NCI-H146 treated with DMSO at 0.1 percent for 48 hours (cell line): ENCODE measurements around the gene FOXN1.

ENCODE experiments used
- DNase-seq: peaks from one replicate; lab custom pipeline; 2025; ENCODE audit not compliant: unreplicated experiment; lab: John Stamatoyannopoulos, UW

FOXN1 gene

DNA sequence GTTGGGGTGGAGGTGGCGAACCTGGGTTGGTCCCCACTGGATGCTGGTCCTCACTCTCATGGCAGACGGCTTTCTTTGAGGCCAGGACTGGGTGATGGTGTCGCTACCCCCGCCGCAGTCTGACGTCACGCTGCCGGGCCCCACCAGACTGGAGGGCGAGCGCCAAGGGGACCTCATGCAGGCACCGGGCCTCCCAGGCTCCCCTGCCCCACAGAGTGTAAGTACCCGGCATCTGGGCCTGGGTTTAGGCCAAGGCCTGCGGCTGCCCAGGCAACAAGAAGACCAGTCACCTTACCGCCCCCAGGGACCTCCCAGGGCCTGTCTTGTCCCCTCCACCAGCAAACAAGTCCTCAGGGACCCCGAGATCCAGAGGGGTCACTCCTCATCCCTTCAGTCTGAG, 17.7 kb downstream of the FOXN1 start:
- no peak for DNase-seq

DNA sequence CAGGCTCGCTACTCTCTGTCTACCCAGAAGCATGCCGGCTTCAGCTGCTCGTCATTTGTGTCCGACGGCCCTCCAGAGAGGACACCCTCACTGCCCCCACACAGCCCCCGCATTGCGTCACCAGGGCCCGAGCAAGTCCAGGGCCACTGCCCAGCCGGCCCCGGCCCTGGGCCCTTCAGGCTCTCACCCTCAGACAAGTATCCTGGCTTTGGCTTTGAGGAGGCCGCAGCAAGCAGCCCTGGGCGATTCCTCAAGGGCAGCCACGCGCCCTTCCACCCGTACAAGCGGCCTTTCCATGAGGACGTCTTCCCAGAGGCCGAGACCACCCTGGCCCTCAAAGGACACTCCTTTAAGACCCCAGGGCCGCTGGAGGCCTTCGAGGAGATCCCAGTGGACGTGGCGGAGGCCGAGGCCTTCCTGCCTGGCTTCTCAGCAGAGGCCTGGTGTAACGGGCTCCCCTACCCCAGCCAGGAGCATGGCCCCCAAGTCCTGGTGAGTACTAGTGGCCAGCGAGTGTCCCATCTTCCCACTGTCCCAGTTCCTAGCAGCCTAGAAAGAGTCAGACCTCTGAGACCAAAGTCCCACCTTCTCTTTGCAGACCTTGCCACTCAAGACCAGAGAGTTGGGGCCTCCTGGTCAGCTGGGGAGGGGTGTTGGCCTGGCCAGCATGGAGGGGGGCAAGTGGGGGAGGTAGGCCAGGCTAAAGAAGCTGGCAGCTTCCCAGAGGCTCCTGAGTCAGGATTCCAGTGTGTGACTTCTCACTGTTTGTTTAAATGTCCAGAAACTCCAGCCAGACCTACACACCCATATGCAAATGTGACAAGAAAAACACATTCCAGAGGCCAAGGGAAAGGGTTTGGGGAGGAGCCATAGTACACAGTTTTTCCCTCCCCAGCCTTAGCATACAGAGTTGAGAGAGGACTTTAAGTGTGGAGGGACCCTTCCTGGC, 18.6 kb downstream of the FOXN1 start:
- DNase-seq: no peak

GRCh38 chr17:28526381-28526780, 20.2 kb downstream of the FOXN1 start:
- DNase-seq: no peak

DNA sequence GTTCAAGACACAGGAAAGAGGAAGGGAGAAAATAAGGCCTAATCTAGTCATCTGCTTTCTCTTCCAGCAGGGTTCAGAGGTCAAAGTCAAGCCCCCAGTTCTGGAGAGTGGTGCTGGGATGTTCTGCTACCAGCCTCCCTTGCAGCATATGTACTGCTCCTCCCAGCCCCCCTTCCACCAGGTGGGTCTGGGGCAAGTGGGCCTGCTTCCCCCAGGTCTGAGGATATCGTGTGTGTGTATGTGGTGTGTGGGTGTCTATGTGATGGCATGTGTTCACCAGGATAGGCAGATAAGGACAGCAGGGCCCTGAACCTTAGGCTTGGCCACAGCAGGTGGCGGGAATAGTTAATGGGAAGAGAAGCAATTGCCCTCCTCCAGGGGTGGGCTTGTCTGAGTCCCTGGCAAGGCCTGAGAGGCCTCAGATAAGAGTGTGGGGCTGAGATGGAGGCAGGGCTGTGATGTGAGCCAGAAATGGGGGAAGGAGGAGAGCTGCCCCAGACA, 21.1 kb downstream of the FOXN1 start:
- no peak for DNase-seq

DNA sequence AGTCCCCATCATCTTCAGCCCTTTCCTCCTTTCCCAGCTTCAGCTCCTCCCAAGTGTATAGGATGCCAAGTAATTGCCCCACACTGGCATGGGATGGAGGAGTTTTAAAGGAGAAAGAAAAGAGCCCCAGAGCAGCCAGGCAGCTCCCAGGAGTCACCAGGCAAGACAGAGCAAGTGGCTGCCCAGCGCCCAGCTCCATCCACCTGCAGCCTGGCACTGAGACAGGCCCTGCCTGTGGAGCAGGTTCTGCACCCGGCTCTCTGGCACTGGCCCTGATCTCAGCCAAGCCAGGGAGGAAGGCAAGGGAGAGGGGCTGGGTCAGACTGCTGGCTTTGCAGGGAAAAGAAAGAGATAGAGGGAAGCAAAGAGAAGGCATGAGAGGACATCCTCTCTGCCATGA, 21.7 kb downstream of the FOXN1 start:
- no peak for DNase-seq

- DNase-seq: no peak
Observed at GRCh38 chr17:28528327-28529012, 22.3 kb downstream of the FOXN1 start.

GRCh38 chr17:28529013-28529400, 22.9 kb downstream of the FOXN1 start:
- DNase-seq: no peak

- no peak for DNase-seq
Observed at GRCh38 chr17:28530250-28530649, 24.1 kb downstream of the FOXN1 start.

- DNase-seq: no peak
Observed at GRCh38 chr17:28530926-28531325, 24.8 kb downstream of the FOXN1 start.

GRCh38 chr17:28532050-28532960, 26.2 kb downstream of the FOXN1 start:
- DNase-seq: no peak

- DNase-seq: no peak
Observed at GRCh38 chr17:28533091-28533807, 27.1 kb downstream of the FOXN1 start.

DNA sequence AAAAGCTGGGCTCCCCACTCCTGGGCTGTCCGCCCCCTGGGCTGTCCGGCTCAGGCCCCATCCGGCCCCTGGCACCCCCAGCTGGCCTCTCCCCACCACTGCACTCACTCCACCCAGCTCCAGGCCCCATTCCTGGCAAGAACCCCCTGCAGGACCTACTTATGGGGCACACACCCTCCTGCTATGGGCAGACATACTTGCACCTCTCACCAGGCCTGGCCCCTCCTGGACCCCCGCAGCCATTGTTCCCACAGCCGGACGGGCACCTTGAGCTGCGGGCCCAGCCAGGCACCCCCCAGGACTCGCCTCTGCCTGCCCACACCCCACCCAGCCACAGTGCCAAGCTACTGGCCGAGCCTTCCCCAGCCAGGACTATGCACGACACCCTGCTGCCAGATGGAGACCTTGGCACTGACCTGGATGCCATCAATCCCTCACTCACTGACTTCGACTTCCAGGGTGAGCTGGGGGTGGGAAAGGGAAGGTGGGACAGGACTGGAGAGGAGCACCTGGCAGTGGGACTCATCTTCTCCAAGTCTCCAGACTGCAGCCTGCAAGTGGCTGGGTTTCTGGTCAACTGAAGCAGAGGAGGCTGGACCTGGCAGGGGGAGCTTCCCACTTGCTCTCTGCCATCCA, 28.7 kb downstream of the FOXN1 start:
- DNase-seq: no peak

GRCh38 chr17:28536532-28537218, 30.5 kb downstream of the FOXN1 start:
- no peak for DNase-seq

DNA sequence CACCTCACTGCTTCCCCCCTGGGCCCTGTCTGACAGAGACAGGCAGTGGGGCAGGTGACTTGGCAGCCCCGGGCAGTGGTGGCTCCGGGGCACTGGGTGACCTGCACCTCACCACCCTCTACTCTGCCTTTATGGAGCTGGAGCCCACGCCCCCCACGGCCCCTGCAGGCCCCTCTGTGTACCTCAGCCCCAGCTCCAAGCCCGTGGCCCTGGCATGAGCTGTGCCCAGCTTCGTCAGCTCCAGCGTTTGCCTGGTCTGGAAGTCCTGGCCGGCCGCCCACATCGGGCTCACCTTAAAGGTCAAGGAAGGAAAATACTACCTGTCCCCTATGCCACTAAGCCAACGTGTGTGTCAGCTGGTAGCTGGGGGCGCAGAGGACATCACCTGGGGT, 31.1 kb downstream of the FOXN1 start:
- DNase-seq: no peak

DNA sequence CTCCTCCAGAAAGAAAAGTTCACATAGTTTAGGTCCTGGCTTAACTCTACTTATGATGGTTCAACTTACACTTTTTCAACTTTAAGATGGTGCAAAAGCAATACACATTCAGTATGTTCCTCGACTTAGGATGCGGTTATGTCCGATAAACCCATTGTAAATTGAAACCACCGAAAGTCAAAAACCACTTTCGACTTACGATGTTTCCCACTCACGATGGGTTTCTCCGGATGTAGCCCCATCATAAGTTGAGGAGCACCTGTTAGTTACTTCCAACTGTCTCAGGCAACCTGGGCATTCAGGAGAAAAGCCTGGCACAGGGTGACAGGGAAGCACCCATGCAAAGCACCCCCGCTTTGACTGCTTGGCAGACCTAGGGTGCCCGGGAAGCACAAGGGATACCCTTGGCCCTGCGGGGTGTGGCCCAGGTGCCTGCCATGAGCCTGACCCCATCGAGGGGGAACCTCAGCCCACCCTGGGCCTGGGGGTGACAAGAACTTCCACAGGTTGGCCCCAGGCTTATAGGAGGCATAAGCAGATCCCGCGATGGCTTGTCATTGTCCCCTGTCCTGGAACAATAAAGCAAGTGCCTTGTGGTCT, 32.2 kb downstream of the FOXN1 start:
- no peak for DNase-seq

- no peak for DNase-seq
Observed at GRCh38 chr17:28540231-28540630, 34.1 kb downstream of the FOXN1 start.

- no peak for DNase-seq
Observed at GRCh38 chr17:28541439-28541838, 35.3 kb downstream of the FOXN1 start.

GRCh38 chr17:28544402-28545140, 38.4 kb downstream of the FOXN1 start:
- no peak for DNase-seq
